HepG2 (cell line): Measurements from ENCODE around the gene RAET1L. TPM values are rescaled to one million over a fixed set of nuclear protein-coding genes. Genes with fewer than 3 reads are reported as not detected.
A peak's percentile ranks its signal among the peaks of the same experiment; 100 is the strongest.
"Not testable (repeated sequence)": the region's sequence is repeated elsewhere in the genome, so short reads cannot be mapped to it uniquely, and the experiment has no call there.

ENCODE experiments used
- ATAC-seq: fragments of 200-7000 bp; cut with Tn5 transposase; 3 replicates; pipeline ENCODE4 v1.9.1; 2020; ENCODE audit warnings: mild to moderate bottlenecking, moderate library complexity
- BruUV-seq: library from RNA; stranded (reverse); fragments of 400-500 nt; replicated peaks from 2 replicates; lab custom pipeline; 2021; lab: Mats Ljungman, UMichigan
- CTCF ChIA-PET: fragments of 300-600 bp; formaldehyde crosslinking; extraction: SDS; loops from one replicate; lab custom pipeline; 2021; ENCODE audit warnings: low total read pairs, inconsistent platforms, low intra/inter-chr PET ratio; lab: Yijun Ruan, JAX
- POLR2A ChIA-PET: fragments of 350-600 bp; sonication (Branson Sonifier 250); formaldehyde crosslinking; loops from one replicate; lab custom pipeline; 2020; ENCODE audit warnings: antibody characterized with exemption, inconsistent platforms; lab: Yijun Ruan, JAX
- DNase-seq: peaks from one replicate; pipeline ENCODE4 v3.0.0-alpha.2; 2015; ENCODE audit warnings: low spot score
- FAIRE-seq: peaks from 3 replicates; lab custom pipeline; 2011; peaks lifted over from hg19 to GRCh38; lab: Jason Lieb, UNC
- H2AFZ ChIP-seq: one replicate; pipeline ENCODE4 v1.6.1; 2011; ENCODE audit warnings: low read length, inconsistent platforms
- H3K27ac ChIP-seq: fragments of 300-600 bp; 3 replicates; pipeline ENCODE4 v1.8.0; 2011; ENCODE audit warnings: mixed run types, mild to moderate bottlenecking, mixed read lengths, low read length, inconsistent platforms; ENCODE audit not compliant: insufficient read depth; ENCODE audit errors: extremely low read length
- H3K27me3 ChIP-seq, 2 experiments: fragments of 200-600 bp in 1 of 2; 2 replicates in 1 of 2; 3 replicates in 1 of 2; pipeline versions ENCODE4 v1.6.0 to v1.8.0; 2011; ENCODE audit warnings: low read length in 2 of 2, mild to moderate bottlenecking in 2 of 2, moderate library complexity in 2 of 2, inconsistent platforms in 1 of 2; ENCODE audit not compliant: insufficient read depth in 2 of 2, control insufficient read depth in 1 of 2
- H3K36me3 ChIP-seq, 2 experiments: fragments of 200-600 bp in 1 of 2; replicated peaks in 1 of 2; 2 replicates in 1 of 2; 3 replicates in 1 of 2; pipeline versions ENCODE4 v1.5.1 to v1.8.0; 2011; ENCODE audit warnings: low read length in 2 of 2, inconsistent platforms in 1 of 2; ENCODE audit not compliant: insufficient read depth in 2 of 2, control insufficient read depth in 1 of 2
- H3K4me1 ChIP-seq: 2 replicates; pipeline ENCODE4 v1.5.1; 2012; ENCODE audit warnings: low read length, inconsistent platforms; ENCODE audit not compliant: insufficient read depth
- H3K4me2 ChIP-seq: 2 replicates; pipeline ENCODE4 v1.6.0; 2011; ENCODE audit warnings: low read depth, low read length, inconsistent platforms
- H3K4me3 ChIP-seq, 3 experiments: fragments of 200-600 bp in 1 of 3; sonication (generic), shearing (Covaris generic) in 1 of 3; replicated peaks in 1 of 3; 2 replicates each; pipeline ENCODE4 v1.5.1; 2011 to 2016; ENCODE audit warnings: low read length in 3 of 3, inconsistent platforms in 2 of 3, low read depth in 2 of 3, mild to moderate bottlenecking in 2 of 3, control low read depth in 1 of 3, mixed read lengths in 1 of 3; ENCODE audit not compliant: insufficient read depth in 1 of 3
- H3K79me2 ChIP-seq: one replicate; pipeline ENCODE4 v1.6.1; 2011; ENCODE audit warnings: low read length, inconsistent platforms; ENCODE audit not compliant: insufficient read depth
- H3K9ac ChIP-seq: 2 replicates; pipeline ENCODE4 v1.6.0; 2011; ENCODE audit warnings: mild to moderate bottlenecking, low read depth, low read length, inconsistent platforms; ENCODE audit not compliant: insufficient read depth
- H3K9me3 ChIP-seq: 2 replicates; pipeline ENCODE4 v1.5.1; 2012; ENCODE audit warnings: mild to moderate bottlenecking, low read length
- H4K20me1 ChIP-seq: 2 replicates; pipeline ENCODE4 v1.6.0; 2011; ENCODE audit warnings: inconsistent platforms, mild to moderate bottlenecking, low read length, moderate library complexity; ENCODE audit not compliant: insufficient read depth
- MNT ChIP-seq: fragments of 450-650 bp; IDR thresholded peaks from 2 replicates; pipeline ENCODE4 v1.6.1; 2016
- WGBS: methylation state at CpG from one replicate; pipeline ENCODE4 v1.1.6; 2017; ENCODE audit warnings: low lambda C conversion rate; 5-methylcytosine and 5-hydroxymethylcytosine counted together
- in situ Hi-C: cut with HindIII; loops from 2 replicates; pipeline ENCODE4 v1.10.0; 2017; ENCODE audit warnings: low pct_unique_long_range_greater_than_20kb; ENCODE audit not compliant: extremely low pct_ligation_motif_present
- intact Hi-C: fragments of 100-400 bp; cut with micrococcal nuclease; formaldehyde crosslinking; loops from one replicate; pipeline ENCODE4 v1.10.0; 2022; ENCODE audit not compliant: unreplicated experiment
- polyA plus RNA-seq, 8 experiments: library from polyadenylated mRNA; depleted of rRNA in 3 of 8; stranded (reverse) in 7 of 8; unstranded in 1 of 8; fragments of >200 nt; fragmentation: Illumina TruSeq in 4 of 8; extraction: Trizol in 4 of 8; gene quantifications; 2 replicates each; pipeline versions ENCODE4 v1.2.1 to v1.2.3, GENCODE V29; 2011 to 2016; ENCODE audit warnings: low read depth in 4 of 8, missing spikeins in 1 of 8, mixed read lengths in 1 of 8; ENCODE audit not compliant: insufficient read depth in 1 of 8
- total RNA-seq, 5 experiments: library from RNA; depleted of rRNA; stranded (reverse); fragments of >200 nt; fragmentation: Illumina TruSeq; extraction: Trizol; gene quantifications; 2 replicates each; pipeline ENCODE4 v1.2.3, GENCODE V29; 2016; ENCODE audit warnings: low read depth in 1 of 5

The RAET1L gene
- total and polyA plus RNA-seq, 2 of the 13 experiments (the other 11 are each of a cell fraction or from before 2014, with no cell fraction given): not detected

GRCh38 chr6:150014623-150015280 is 10.6 kb downstream of the RAET1L start:
- intact Hi-C loops, POLR2A ChIA-PET, H3K4me1 ChIP-seq, H3K79me2 ChIP-seq, H3K9me3 ChIP-seq, in situ Hi-C loops, H2AFZ ChIP-seq, H3K4me3 ChIP-seq, H3K4me2 ChIP-seq, DNase-seq, H3K27ac ChIP-seq, H4K20me1 ChIP-seq, H3K36me3 ChIP-seq, BruUV-seq, FAIRE-seq, H3K9ac ChIP-seq: not testable (repeated sequence)
- CTCF ChIA-PET: interaction anchor here (3.9 kb wide), 1 partner anchor 81 kb away, joined by 64 read pairs; no protein-coding TSS in a partner anchor
- peaks cover 4 to 36% of the 10 kb centered on the region in 2 experiments for H3K27me3 ChIP-seq
- 13% methylated on average over 3 of the region's 50 CpGs for WGBS
- ATAC-seq: peak; percentile 17; the same call in 2 of the 3 replicates

GRCh38 chr6:150013785-150014622 is 11.3 kb downstream of the RAET1L start:
- peak; percentile 58 for TF ChIP-seq MNT
- WGBS: 20% methylated on average over 8 of the region's 24 CpGs
- H3K27me3 ChIP-seq: peaks cover 4 to 36% of the 10 kb centered on the region in 2 experiments
- H3K79me2 ChIP-seq, H3K9me3 ChIP-seq, intact Hi-C loops, BruUV-seq, CTCF ChIA-PET, in situ Hi-C loops, H4K20me1 ChIP-seq, DNase-seq, POLR2A ChIA-PET, H3K27ac ChIP-seq, H2AFZ ChIP-seq, H3K4me1 ChIP-seq, ATAC-seq, H3K36me3 ChIP-seq, FAIRE-seq, H3K4me3 ChIP-seq, H3K9ac ChIP-seq, H3K4me2 ChIP-seq: not testable (repeated sequence)
